Ishikawa (cell line): ENCODE measurements around the gene REEP3.

Source experiments
- CEBPB ChIP-seq: IDR thresholded peaks from 2 replicates; pipeline ENCODE4 v1.6.1; 2012
- CREB1 ChIP-seq: IDR thresholded peaks from 2 replicates; pipeline ENCODE4 v1.6.1; 2012; ENCODE audit warnings: low read depth
- EGR1 ChIP-seq: IDR thresholded peaks from 2 replicates; pipeline ENCODE4 v1.6.1; 2012
- EP300 ChIP-seq: IDR thresholded peaks from 2 replicates; pipeline ENCODE4 v1.6.1; 2012; ENCODE audit warnings: borderline replicate concordance
- FOXM1 ChIP-seq: IDR thresholded peaks from 2 replicates; pipeline ENCODE4 v1.6.1; 2012; ENCODE audit warnings: low read depth, borderline replicate concordance
- MAX ChIP-seq: IDR thresholded peaks from 2 replicates; pipeline ENCODE4 v1.6.1; 2012
- NFIC ChIP-seq: IDR thresholded peaks from 2 replicates; pipeline ENCODE4 v1.6.1; 2012
- RAD21 ChIP-seq: IDR thresholded peaks from 2 replicates; pipeline ENCODE4 v1.6.1; 2012; ENCODE audit warnings: low read depth
- REST ChIP-seq: IDR thresholded peaks from 2 replicates; pipeline ENCODE4 v1.6.1; 2012; ENCODE audit warnings: low read depth, mild to moderate bottlenecking
- TAF1 ChIP-seq: IDR thresholded peaks from 2 replicates; pipeline ENCODE4 v1.6.1; 2012; ENCODE audit warnings: low read depth, mild to moderate bottlenecking
- TCF12 ChIP-seq: IDR thresholded peaks from 2 replicates; pipeline ENCODE4 v1.6.1; 2012; ENCODE audit warnings: low read depth
- TEAD4 ChIP-seq: IDR thresholded peaks from 2 replicates; pipeline ENCODE4 v1.6.1; 2012
- USF1 ChIP-seq: IDR thresholded peaks from 2 replicates; pipeline ENCODE4 v1.6.1; 2012
- YY1 ChIP-seq: IDR thresholded peaks from 2 replicates; pipeline ENCODE4 v1.6.1; 2012; ENCODE audit warnings: low read depth
- ZBTB7A ChIP-seq: IDR thresholded peaks from 2 replicates; pipeline ENCODE4 v1.6.1; 2012; ENCODE audit warnings: low read depth

REEP3 gene

GRCh38 chr10:63555330-63555729 is 34.1 kb downstream of the REEP3 start:
- TF ChIP-seq REST = no peak
- TF ChIP-seq MAX = no peak
- TF ChIP-seq ZBTB7A = no peak
- no peak for TF ChIP-seq TAF1
- TF ChIP-seq CEBPB = no peak
- no peak for TF ChIP-seq TEAD4
- no peak for TF ChIP-seq TCF12
- no peak for TF ChIP-seq EGR1
- TF ChIP-seq FOXM1 = no peak
- TF ChIP-seq NFIC = no peak
- no peak for TF ChIP-seq RAD21
- TF ChIP-seq USF1 = no peak
- no peak for TF ChIP-seq YY1
- TF ChIP-seq CREB1 = no peak

- no peak for TF ChIP-seq TEAD4
- no peak for TF ChIP-seq TCF12
- no peak for TF ChIP-seq EGR1
- no peak for TF ChIP-seq ZBTB7A
- no peak for TF ChIP-seq FOXM1
- no peak for TF ChIP-seq CREB1
- TF ChIP-seq MAX = no peak
- no peak for TF ChIP-seq EP300
- TF ChIP-seq CEBPB = no peak
- TF ChIP-seq NFIC = no peak
- no peak for TF ChIP-seq REST
- no peak for TF ChIP-seq YY1
- TF ChIP-seq USF1 = no peak
- TF ChIP-seq TAF1 = no peak
Observed at GRCh38 chr10:63558132-63558784, 37.1 kb downstream of the REEP3 start.

- TF ChIP-seq TAF1 (no peak), EGR1 (no peak), CEBPB (no peak), YY1 (no peak), ZBTB7A (no peak), RAD21 (no peak), NFIC (no peak), TCF12 (no peak), MAX (no peak), TEAD4 (no peak), EP300 (no peak), USF1 (no peak), FOXM1 (no peak), REST (no peak), CREB1 (no peak)
Observed at GRCh38 chr10:63561341-63561740, 40.1 kb downstream of the REEP3 start.

- TF ChIP-seq FOXM1 (no peak), CEBPB (no peak), YY1 (no peak), NFIC (no peak), TCF12 (no peak), ZBTB7A (no peak), MAX (no peak), REST (no peak), TEAD4 (no peak), EGR1 (no peak), TAF1 (no peak), CREB1 (no peak), USF1 (no peak), EP300 (no peak), RAD21 (no peak)
Observed at GRCh38 chr10:63562391-63562790, 41.2 kb downstream of the REEP3 start.
